Measurements from ENCODE around the gene SLC6A19.

GRCh38 chr5:1213508-1214162 is 12.2 kb downstream of the SLC6A19 start:
- TF ChIP-seq CTCF (IDR thresholded peaks at IDR 0.05; ENCODE audit: low read depth, low read length, missing input control) = no peak
- TF ChIP-seq TAF1 (conservative IDR thresholded peaks at IDR 0.05) = no peak
